Measurements from ENCODE around the gene HERPUD2. TPM values are rescaled to one million over a fixed set of nuclear protein-coding genes. Genes with fewer than 3 reads are reported as not detected.
"Not testable (repeated sequence)": the region's sequence is repeated elsewhere in the genome, so short reads cannot be mapped to it uniquely, and the experiment has no call there.

Gene HERPUD2
- total RNA-seq, 1 donor from 2014 or later = 33.6 TPM

DNA sequence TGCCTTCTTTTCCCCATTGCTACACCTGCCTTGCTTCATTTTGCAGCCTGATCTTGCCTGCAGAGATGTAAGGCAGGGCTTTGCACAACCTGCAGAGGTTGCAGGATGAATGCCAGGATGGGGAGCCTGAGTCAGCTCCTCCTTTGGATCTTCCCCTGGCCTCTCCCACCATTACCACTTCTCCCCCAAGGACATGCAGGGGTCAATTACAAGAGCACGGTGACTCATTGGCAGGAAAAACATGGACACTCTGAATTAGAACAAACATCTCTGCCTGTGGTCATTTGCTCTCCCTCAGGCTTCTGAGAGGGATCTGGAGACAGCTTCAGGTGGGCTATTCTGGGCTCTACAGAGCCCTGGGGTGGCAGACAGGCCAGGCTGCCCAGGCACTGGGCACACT lies 89.2 kb downstream of the HERPUD2 start:
- no peak for DNase-seq (ENCODE audit: low spot score)

- no peak for DNase-seq (ENCODE audit: low spot score)
These were observed 90.3 kb downstream of the HERPUD2 start for GRCh38 chr7:35604595-35604994.

- no peak for DNase-seq (ENCODE audit: low spot score)
These were observed 95.3 kb downstream of the HERPUD2 start for GRCh38 chr7:35599645-35600044.

GRCh38 chr7:35599061-35599460 lies 95.9 kb downstream of the HERPUD2 start:
- no peak for DNase-seq (ENCODE audit: low spot score)

GRCh38 chr7:35596061-35596460 lies 98.9 kb downstream of the HERPUD2 start:
- no peak for DNase-seq (ENCODE audit: low spot score)

GRCh38 chr7:35593899-35594298 lies 101.0 kb downstream of the HERPUD2 start:
- no peak for DNase-seq (ENCODE audit: low spot score)

GRCh38 chr7:35588647-35589046 lies 106.3 kb downstream of the HERPUD2 start:
- DNase-seq (ENCODE audit: low spot score) = no peak

DNA sequence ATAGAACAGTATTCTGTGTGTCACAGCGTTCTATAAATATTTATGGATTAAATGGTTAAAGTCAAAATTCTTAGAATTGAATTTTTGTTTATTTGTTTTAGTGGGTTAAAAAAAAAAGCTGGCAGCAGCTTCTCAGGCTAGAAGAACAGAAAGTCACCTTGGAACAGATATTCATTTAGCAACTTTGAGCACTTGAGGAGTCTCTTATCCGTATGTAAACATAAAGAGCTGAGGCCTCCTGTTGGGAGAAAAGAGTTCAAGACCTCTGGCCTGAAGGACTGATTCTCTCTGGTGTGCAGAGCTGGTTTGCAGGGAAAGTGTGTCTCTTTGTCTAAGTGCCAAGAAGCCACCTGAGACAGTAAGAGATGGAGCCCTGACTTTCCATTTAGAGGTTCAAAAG lies 109.9 kb downstream of the HERPUD2 start:
- no peak for DNase-seq (ENCODE audit: low spot score)

DNA sequence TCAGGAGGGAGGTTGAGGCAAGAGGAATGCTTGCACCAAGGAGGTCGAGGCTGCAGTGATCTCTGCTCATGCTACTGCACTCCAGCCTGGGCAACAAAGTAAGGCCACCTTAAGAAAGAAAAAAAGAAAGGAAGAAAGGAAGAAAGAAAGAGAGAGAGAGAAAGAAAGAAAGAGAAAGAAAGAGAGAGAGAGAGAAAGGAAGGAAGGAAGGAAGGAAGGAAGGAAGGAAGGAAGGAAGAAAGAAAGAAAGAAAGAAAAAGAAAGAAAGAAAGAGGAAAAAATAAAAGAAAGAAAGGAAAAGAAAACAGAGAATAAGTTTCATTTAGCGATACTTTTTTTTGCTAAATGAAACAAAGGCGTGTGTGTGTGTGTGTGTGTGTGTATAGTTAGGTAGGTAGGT lies 110.4 kb downstream of the HERPUD2 start:
- not testable (repeated sequence) for DNase-seq (ENCODE audit: low spot score)

Other genes with a start within 250 kb of the HERPUD2 start
- gene SEPTIN7, start 105.9 kb upstream of the HERPUD2 start, total RNA-seq = 211 TPM